ENCODE measurements around the gene PTCRA.

GRCh38 chr6:42937548-42938427 is 21.9 kb downstream of the PTCRA start:
- TF ChIP-seq POLR2AphosphoS5 (IDR thresholded peaks at IDR 0.05; ENCODE audit: low read depth, low read length) (no peak; the same call in 1 of the 2 replicates), POLR2A (IDR thresholded peaks at IDR 0.05; ENCODE audit: low read depth, low read length) (no peak), TAF1 (IDR thresholded peaks at IDR 0.05; ENCODE audit: low read depth, low read length) (no peak), SPI1 (IDR thresholded peaks at IDR 0.05; ENCODE audit: low read depth, low read length) (no peak)

Data from GM12891 (cell line).